Measurements from ENCODE around the gene SLC2A5. TPM values are rescaled to one million over a fixed set of nuclear protein-coding genes. Genes with fewer than 3 reads are reported as not detected.

SLC2A5 gene
- polyA plus RNA-seq, 2 donors: 3.5 to 3.6 TPM

DNA sequence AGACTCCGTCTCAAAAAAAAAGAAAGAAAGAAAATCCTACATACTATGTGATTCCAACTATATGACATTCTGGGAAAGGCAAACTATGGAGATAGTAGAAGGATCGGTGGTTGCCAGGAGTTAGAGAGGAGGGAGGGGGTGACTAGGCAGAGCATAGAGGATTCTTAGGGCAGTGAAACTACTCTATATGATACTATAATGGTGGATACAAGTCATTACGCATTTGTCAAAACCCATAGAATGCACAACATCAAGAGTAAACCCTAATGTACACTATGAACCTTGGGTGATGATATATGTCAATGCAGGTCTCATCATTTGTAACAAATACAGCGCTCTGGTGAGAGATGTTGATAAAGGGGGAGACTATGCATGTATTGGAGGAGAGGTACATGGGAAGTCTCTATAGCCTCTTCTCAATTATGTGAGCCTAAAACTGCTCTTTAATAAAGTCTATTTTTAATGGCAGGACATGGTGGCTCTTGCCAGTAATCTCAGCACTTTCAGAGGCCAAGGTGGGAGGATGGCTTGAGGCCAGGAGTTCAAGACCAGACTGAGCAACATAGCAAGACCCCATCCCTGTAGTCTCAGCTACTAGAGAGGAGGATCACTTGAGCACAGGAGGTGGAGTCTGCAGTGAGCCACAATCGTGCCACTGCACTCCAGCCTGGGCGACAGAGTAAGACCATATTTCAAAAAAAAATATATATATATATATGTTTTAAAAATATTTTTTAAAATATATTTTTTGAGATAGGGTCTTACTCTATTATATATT is 17.0 kb downstream of the SLC2A5 start:
- no peaks in the 10 kb centered on the region for H3K4me1 ChIP-seq (ENCODE audit: control insufficient read depth in 2 of 2, insufficient read depth in 2 of 2, low read length in 1 of 2)
- H3K4me3 ChIP-seq (ENCODE audit: low read depth in 1 of 2, low read length in 2 of 2): no peak overlapping the region
- H3K27me3 ChIP-seq (ENCODE audit: control insufficient read depth in 1 of 2, insufficient read depth in 2 of 2, low read length in 2 of 2): no peaks in the 10 kb centered on the region
- 93 to 94% methylated on average over 6 of the region's 6 CpGs for WGBS, 2 donors
- H3K36me3 ChIP-seq (ENCODE audit: control insufficient read depth in 2 of 2, insufficient read depth in 2 of 2, low read length in 1 of 2): no peaks in the 10 kb centered on the region
- H3K27ac ChIP-seq (ENCODE audit: low read depth in 2 of 2, low read length in 1 of 2): no peak overlapping the region
- H3K9me3 ChIP-seq (ENCODE audit: control insufficient read depth in 2 of 2, insufficient read depth in 1 of 2, low read depth in 1 of 2, low read length in 1 of 2): no peaks in the 10 kb centered on the region

DNA sequence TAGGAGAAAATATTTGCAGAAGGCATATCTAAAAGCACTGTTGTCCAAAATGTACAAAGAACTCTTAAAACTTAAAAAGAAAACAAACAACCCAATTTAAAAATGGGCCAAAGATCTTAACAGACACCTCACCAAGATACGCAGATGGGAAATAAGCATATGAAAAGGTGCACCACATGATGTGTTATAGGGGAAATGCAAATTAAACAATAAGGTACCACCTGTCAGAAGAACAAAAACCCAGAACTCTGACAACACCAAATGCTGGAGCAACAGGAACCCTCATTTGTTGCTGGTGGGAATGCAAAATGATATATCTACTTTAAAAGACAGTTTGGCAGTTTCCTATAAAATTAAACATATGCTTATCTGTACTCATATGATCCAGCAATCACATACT is 18.1 kb downstream of the SLC2A5 start:
- H3K36me3 ChIP-seq (ENCODE audit: control insufficient read depth in 2 of 2, insufficient read depth in 2 of 2, low read length in 1 of 2): no peaks in the 10 kb centered on the region
- H3K9me3 ChIP-seq (ENCODE audit: control insufficient read depth in 2 of 2, insufficient read depth in 1 of 2, low read depth in 1 of 2, low read length in 1 of 2): no peaks in the 10 kb centered on the region
- H3K4me3 ChIP-seq (ENCODE audit: low read depth in 1 of 2, low read length in 2 of 2): no peak overlapping the region
- no peaks in the 10 kb centered on the region for H3K4me1 ChIP-seq (ENCODE audit: control insufficient read depth in 2 of 2, insufficient read depth in 2 of 2, low read length in 1 of 2)
- WGBS, 2 donors: 66 to 69% methylated on average over 1 of the region's 1 CpG
- H3K27me3 ChIP-seq (ENCODE audit: control insufficient read depth in 1 of 2, insufficient read depth in 2 of 2, low read length in 2 of 2): no peaks in the 10 kb centered on the region
- no peak overlapping the region for H3K27ac ChIP-seq (ENCODE audit: low read depth in 2 of 2, low read length in 1 of 2)

DNA sequence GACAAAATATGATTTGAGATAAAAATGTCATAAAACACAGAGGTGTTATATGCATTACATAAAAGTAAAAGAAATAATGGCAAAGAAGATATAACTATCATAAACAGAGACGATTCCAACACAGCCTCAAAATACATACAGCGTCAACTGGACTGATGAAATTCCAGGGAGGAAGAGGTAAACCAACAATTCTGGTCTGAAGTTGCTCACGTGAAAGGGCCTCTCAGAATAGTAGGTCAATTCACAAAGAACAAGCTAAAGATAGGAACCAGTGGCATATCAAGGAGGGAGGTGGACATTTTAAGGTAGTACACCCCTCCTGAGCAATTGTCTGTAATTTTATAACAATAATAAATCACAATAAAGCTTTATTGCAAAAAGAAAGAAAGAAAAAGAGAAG is 18.6 kb downstream of the SLC2A5 start:
- Histone ChIP-seq H3K27me3 (ENCODE audit: control insufficient read depth in 1 of 2, insufficient read depth in 2 of 2, low read length in 2 of 2) (no peaks in the 10 kb centered on the region), H3K9me3 (ENCODE audit: control insufficient read depth in 2 of 2, insufficient read depth in 1 of 2, low read depth in 1 of 2, low read length in 1 of 2) (no peaks in the 10 kb centered on the region), H3K4me1 (ENCODE audit: control insufficient read depth in 2 of 2, insufficient read depth in 2 of 2, low read length in 1 of 2) (no peaks in the 10 kb centered on the region), H3K27ac (ENCODE audit: low read depth in 2 of 2, low read length in 1 of 2) (no peak overlapping the region), H3K36me3 (ENCODE audit: control insufficient read depth in 2 of 2, insufficient read depth in 2 of 2, low read length in 1 of 2) (no peaks in the 10 kb centered on the region), H3K4me3 (ENCODE audit: low read depth in 1 of 2, low read length in 2 of 2) (no peak overlapping the region)
- WGBS, 2 donors: 77 to 80% methylated on average over 3 of the region's 3 CpGs

DNA sequence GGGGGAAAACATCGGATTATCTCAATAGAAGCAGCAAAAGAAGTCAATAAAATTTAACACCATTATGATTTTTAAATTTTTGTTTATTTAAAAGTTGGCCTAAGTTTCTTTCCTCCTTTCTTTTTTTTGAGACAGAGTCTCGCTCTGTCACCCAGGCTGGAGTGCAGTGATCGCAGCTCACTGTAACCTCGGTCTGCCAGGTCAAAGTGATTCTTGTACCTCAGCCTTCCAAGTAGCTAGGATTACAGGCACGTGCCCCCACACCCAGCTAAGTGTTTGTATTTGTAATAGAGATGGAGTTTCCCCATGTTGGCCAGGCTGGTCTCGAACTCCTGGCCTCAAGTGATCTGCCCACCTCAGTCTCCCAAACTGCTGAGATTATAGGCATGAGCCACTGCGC is 20.9 kb downstream of the SLC2A5 start:
- Histone ChIP-seq H3K4me3 (ENCODE audit: low read depth in 1 of 2, low read length in 2 of 2) (no peak overlapping the region), H3K36me3 (ENCODE audit: control insufficient read depth in 2 of 2, insufficient read depth in 2 of 2, low read length in 1 of 2) (no peaks in the 10 kb centered on the region), H3K9me3 (ENCODE audit: control insufficient read depth in 2 of 2, insufficient read depth in 1 of 2, low read depth in 1 of 2, low read length in 1 of 2) (no peaks in the 10 kb centered on the region), H3K4me1 (ENCODE audit: control insufficient read depth in 2 of 2, insufficient read depth in 2 of 2, low read length in 1 of 2) (no peaks in the 10 kb centered on the region), H3K27ac (ENCODE audit: low read depth in 2 of 2, low read length in 1 of 2) (no peak overlapping the region), H3K27me3 (ENCODE audit: control insufficient read depth in 1 of 2, insufficient read depth in 2 of 2, low read length in 2 of 2) (no peaks in the 10 kb centered on the region)
- WGBS, 2 donors: 86% methylated on average over 7 of the region's 7 CpGs

DNA sequence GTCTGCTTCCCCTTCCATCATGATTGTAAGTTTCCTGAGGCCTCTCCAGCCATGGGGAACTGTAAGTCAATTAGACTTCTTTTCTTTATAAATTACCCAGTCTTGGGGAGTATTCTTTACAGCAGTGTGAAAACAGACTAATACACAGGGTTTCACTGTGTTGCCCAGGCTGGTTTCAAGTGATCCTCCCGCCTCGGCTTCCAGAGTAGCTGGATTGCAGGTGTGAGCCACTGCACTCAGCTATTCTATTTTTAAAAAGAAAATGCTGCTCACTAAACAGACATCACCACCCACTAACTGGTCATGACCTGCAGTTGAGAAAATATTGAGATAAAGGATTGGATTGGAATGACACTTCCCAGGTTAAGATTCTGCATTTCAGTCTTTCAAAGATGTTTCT is 22.4 kb downstream of the SLC2A5 start:
- no peak overlapping the region for H3K4me3 ChIP-seq (ENCODE audit: low read depth in 1 of 2, low read length in 2 of 2)
- no peaks in the 10 kb centered on the region for H3K27me3 ChIP-seq (ENCODE audit: control insufficient read depth in 1 of 2, insufficient read depth in 2 of 2, low read length in 2 of 2)
- WGBS, 2 donors: 69 to 72% methylated on average over 2 of the region's 2 CpGs
- no peaks in the 10 kb centered on the region for H3K36me3 ChIP-seq (ENCODE audit: control insufficient read depth in 2 of 2, insufficient read depth in 2 of 2, low read length in 1 of 2)
- H3K27ac ChIP-seq (ENCODE audit: low read depth in 2 of 2, low read length in 1 of 2): no peak overlapping the region
- H3K4me1 ChIP-seq (ENCODE audit: control insufficient read depth in 2 of 2, insufficient read depth in 2 of 2, low read length in 1 of 2): no peaks in the 10 kb centered on the region
- H3K9me3 ChIP-seq (ENCODE audit: control insufficient read depth in 2 of 2, insufficient read depth in 1 of 2, low read depth in 1 of 2, low read length in 1 of 2): no peaks in the 10 kb centered on the region

DNA sequence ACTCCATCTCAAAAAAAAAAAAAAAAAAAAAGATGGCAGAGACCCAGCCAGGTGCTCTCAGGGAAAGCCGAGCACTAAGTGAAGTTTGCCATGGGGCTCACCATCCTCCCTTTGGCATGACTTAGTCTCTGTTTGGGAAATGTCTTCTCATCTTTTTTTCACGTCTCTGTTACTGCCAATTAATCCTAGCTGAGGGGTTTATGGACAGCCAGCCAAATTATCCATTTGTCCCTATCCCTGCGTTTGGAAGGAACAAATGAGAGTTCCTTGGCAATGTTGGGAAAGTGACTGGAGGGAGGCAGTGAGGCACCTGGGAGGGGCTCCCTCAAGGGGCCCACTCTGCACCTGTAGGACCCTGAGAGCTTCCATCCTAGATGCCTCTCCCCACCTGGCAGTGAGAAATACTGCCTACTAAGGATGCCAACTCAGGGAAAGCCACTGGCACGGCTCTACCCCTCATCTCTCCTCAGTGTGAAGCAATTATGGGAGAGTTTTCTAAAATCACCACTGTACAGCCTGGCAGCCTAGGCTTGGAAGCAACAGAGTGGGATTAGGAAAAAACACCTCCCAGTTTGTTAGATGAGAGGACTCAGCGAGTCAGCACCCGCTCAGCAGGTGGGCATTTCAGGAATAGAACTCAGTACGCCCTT is 23.4 kb downstream of the SLC2A5 start:
- no peaks in the 10 kb centered on the region for H3K9me3 ChIP-seq (ENCODE audit: control insufficient read depth in 2 of 2, insufficient read depth in 1 of 2, low read depth in 1 of 2, low read length in 1 of 2)
- WGBS, 2 donors: 52 to 69% methylated on average over 7 of the region's 7 CpGs
- no peaks in the 10 kb centered on the region for H3K27me3 ChIP-seq (ENCODE audit: control insufficient read depth in 1 of 2, insufficient read depth in 2 of 2, low read length in 2 of 2)
- H3K36me3 ChIP-seq (ENCODE audit: control insufficient read depth in 2 of 2, insufficient read depth in 2 of 2, low read length in 1 of 2): peaks cover 3% of the 10 kb centered on the region in 2 donors
- H3K4me3 ChIP-seq (ENCODE audit: low read depth in 1 of 2, low read length in 2 of 2): no peak overlapping the region
- no peak overlapping the region for H3K27ac ChIP-seq (ENCODE audit: low read depth in 2 of 2, low read length in 1 of 2)
- no peaks in the 10 kb centered on the region for H3K4me1 ChIP-seq (ENCODE audit: control insufficient read depth in 2 of 2, insufficient read depth in 2 of 2, low read length in 1 of 2)

DNA sequence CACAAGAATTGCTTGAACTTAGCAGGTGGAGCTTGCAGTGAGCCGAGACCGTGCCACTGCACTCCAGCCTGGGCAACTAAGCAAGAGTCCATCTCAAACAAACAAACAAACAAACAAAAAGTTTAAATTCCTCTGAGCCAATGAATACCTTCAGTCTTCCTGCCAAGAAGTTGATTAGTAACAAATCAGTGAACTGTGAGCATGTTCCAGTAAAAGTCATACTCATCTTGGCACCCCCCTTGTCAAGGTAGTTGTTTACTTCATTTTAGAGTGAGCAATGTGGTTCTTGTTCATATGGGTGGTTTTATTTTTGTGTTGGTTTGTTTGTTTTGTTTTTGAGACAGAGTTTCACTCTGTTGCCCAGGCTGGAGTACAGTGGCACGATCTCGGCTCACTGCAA is 25.2 kb downstream of the SLC2A5 start:
- H3K36me3 ChIP-seq (ENCODE audit: control insufficient read depth in 2 of 2, insufficient read depth in 2 of 2, low read length in 1 of 2): peaks cover 3% of the 10 kb centered on the region in 2 donors
- no peak overlapping the region for H3K27ac ChIP-seq (ENCODE audit: low read depth in 2 of 2, low read length in 1 of 2)
- H3K27me3 ChIP-seq (ENCODE audit: control insufficient read depth in 1 of 2, insufficient read depth in 2 of 2, low read length in 2 of 2): no peaks in the 10 kb centered on the region
- no peak overlapping the region for H3K4me3 ChIP-seq (ENCODE audit: low read depth in 1 of 2, low read length in 2 of 2)
- H3K4me1 ChIP-seq (ENCODE audit: control insufficient read depth in 2 of 2, insufficient read depth in 2 of 2, low read length in 1 of 2): no peaks in the 10 kb centered on the region
- 96 to 99% methylated on average over 4 of the region's 4 CpGs for WGBS, 2 donors
- no peaks in the 10 kb centered on the region for H3K9me3 ChIP-seq (ENCODE audit: control insufficient read depth in 2 of 2, insufficient read depth in 1 of 2, low read depth in 1 of 2, low read length in 1 of 2)

DNA sequence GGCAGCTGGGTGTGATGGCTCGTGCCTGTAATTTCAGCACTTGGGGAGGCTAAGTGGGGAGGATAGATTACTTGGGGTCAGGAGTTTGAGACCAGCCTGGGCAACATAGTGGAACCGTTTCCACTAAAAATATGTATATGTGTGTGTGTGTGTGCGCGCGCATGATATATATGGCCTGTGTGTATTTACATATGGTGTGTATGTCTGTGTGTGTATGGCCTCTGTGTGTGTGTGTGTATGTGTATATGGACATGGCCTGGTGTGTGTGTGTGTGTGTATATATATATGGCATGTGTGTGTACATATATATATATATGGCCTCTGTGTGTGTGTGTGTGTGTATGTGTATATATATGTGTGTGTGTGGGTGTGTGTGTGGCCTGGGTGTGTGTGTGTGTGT is 27.2 kb downstream of the SLC2A5 start:
- Histone ChIP-seq H3K27me3 (ENCODE audit: control insufficient read depth in 1 of 2, insufficient read depth in 2 of 2, low read length in 2 of 2) (no peaks in the 10 kb centered on the region), H3K4me1 (ENCODE audit: control insufficient read depth in 2 of 2, insufficient read depth in 2 of 2, low read length in 1 of 2) (peaks cover 0 to 10% of the 10 kb centered on the region in 2 donors), H3K36me3 (ENCODE audit: control insufficient read depth in 2 of 2, insufficient read depth in 2 of 2, low read length in 1 of 2) (peaks cover 3% of the 10 kb centered on the region in 2 donors), H3K4me3 (ENCODE audit: low read depth in 1 of 2, low read length in 2 of 2) (no peak overlapping the region), H3K27ac (ENCODE audit: low read depth in 2 of 2, low read length in 1 of 2) (no peak overlapping the region), H3K9me3 (ENCODE audit: control insufficient read depth in 2 of 2, insufficient read depth in 1 of 2, low read depth in 1 of 2, low read length in 1 of 2) (no peaks in the 10 kb centered on the region)
- 89 to 93% methylated on average over 5 of the region's 5 CpGs for WGBS, 2 donors

DNA sequence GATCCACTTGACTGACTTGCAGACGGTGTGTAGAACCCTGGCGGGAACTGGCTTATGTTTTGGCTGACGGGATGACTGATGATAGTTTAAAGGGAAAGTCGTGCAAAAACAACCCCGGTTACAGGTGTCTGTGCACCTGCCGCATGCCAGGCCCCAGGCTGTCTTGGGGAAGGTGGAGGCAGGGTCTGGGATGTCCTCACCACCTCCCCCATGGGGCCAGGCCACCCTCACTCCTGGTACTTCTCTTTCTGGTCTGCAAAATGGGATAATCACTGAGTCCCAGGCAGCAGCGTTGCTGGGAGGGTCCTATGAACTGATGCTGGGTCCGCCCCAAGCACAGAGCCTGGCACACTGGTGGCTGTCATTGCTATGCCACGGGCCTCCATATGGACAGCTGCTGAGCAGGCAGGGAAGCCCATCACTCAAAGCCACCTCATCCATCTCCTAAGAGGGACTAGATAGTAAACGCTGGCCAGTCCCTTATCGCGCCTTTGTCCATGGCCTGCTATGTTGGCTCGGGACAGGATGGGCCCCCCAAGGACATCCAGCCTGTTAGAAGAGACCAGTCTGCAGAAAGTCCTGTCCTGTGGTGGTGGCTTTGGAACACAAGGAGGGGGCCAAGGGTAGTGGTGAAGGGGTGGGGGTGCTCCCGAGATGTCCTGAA is 28.2 kb downstream of the SLC2A5 start:
- H3K9me3 ChIP-seq (ENCODE audit: control insufficient read depth in 2 of 2, insufficient read depth in 1 of 2, low read depth in 1 of 2, low read length in 1 of 2): no peaks in the 10 kb centered on the region
- peaks cover 3% of the 10 kb centered on the region in 2 donors for H3K36me3 ChIP-seq (ENCODE audit: control insufficient read depth in 2 of 2, insufficient read depth in 2 of 2, low read length in 1 of 2)
- H3K27ac ChIP-seq (ENCODE audit: low read depth in 2 of 2, low read length in 1 of 2): no peak overlapping the region
- WGBS, 2 donors: 84 to 85% methylated on average over 14 of the region's 14 CpGs
- no peak overlapping the region for H3K4me3 ChIP-seq (ENCODE audit: low read depth in 1 of 2, low read length in 2 of 2)
- H3K4me1 ChIP-seq (ENCODE audit: control insufficient read depth in 2 of 2, insufficient read depth in 2 of 2, low read length in 1 of 2): peaks cover 0 to 13% of the 10 kb centered on the region in 2 donors
- H3K27me3 ChIP-seq (ENCODE audit: control insufficient read depth in 1 of 2, insufficient read depth in 2 of 2, low read length in 2 of 2): no peaks in the 10 kb centered on the region
